A673 (cell line): ENCODE results near the gene SRP9.

Source experiments
- CTCF ChIP-seq: fragments of 300-800, 200-600 bp; sonication (generic); conservative IDR thresholded peaks from 2 replicates; pipeline ENCODE4 v1.5.1; 2017; ENCODE audit warnings: low read depth, mild to moderate bottlenecking, antibody characterized with exemption, low read length, moderate library complexity, mixed read lengths
- EZH2 ChIP-seq: fragments of 200-600 bp; sonication (generic); IDR thresholded peaks from 2 replicates; pipeline ENCODE4 v1.6.1; 2017; ENCODE audit warnings: borderline replicate concordance, low read depth, mild to moderate bottlenecking, mixed read lengths, antibody characterized with exemption, low read length; ENCODE audit not compliant: poor library complexity, severe bottlenecking

DNA sequence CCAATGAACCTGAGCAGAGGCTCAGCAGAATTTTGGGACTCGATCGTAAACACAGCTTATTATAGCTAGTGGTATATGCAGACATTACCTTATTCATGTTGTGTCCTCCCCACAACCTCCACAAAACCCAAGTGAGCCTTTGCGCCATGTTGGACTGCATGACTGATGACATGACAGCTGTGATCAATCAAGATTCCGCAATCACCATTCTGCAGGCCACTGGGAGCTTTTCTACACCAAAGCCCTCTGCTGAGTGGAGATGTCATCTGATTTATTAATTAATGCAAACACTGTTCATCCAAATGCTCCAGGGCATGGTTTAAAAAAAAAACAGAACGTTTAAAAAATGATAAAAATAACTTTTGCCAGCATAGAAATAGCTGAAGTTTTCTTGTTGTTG lies 7.9 kb upstream of the SRP9 start:
- TF ChIP-seq CTCF (no peak), EZH2 (no peak)
